Ovary (tissue), 3 donors: ENCODE data around the gene OR52I1.

ENCODE experiments used
- CTCF ChIP-seq, 3 donors: fragments of 450-650 bp in 2 of 3; fragments of 200-600 bp in 1 of 3; IDR thresholded peaks; one replicate each; pipeline versions ENCODE4 v1.5.1 to v1.8.0; 2016 to 2022; ENCODE audit warnings: antibody characterized with exemption in 3 of 3, mild to moderate bottlenecking in 1 of 3
- EP300 ChIP-seq: sonication (generic); formaldehyde crosslinking; IDR thresholded peaks from one replicate; pipeline ENCODE4 v1.6.1; 2017; ENCODE audit warnings: antibody characterized with exemption
- POLR2A ChIP-seq: fragments of 450-650 bp; IDR thresholded peaks from one replicate; pipeline ENCODE4 v1.6.1; 2017; ENCODE audit warnings: antibody characterized with exemption, mild to moderate bottlenecking, moderate library complexity
- donor health status: DM: no; HTN: no; CAD: no.

- TF ChIP-seq POLR2A (no peak), EP300 (no peak), CTCF (IDR thresholded peaks at IDR 0.05) (no peak)
These were observed 22.1 kb downstream of the OR52I1 start for GRCh38 chr11:4615856-4616444.
